Measurements from ENCODE around the gene FANCI. TPM values are rescaled to one million over a fixed set of nuclear protein-coding genes. Genes with fewer than 3 reads are reported as not detected.

The FANCI gene
- total RNA-seq, result 1 to 10 TPM in 3 of 4 donors, under 1 TPM in 1; 0.67 to 1.8 (median 1.5) TPM

GRCh38 chr15:89243691-89244573 lies at the start of gene FANCI:
TSS of gene FANCI (plus strand) at chr15:89243979. CDS start at chr15:89247648, 3,669 bp downstream.
- Histone ChIP-seq H3K27ac (no peak within 1 kb of the TSS), H3K36me3 (no peaks in the 10 kb centered on the region), H3K9me3 (no peaks in the 10 kb centered on the region), H3K27me3 (no peaks in the 10 kb centered on the region), H3K4me3 (replicated peaks in 1 of 3) (peak within 1 kb of the TSS; percentile 11 to 61 (median 44)), H3K4me1 (peaks cover 8% of the 10 kb centered on the region in 2 donors)
- TF ChIP-seq, protein P1, sequence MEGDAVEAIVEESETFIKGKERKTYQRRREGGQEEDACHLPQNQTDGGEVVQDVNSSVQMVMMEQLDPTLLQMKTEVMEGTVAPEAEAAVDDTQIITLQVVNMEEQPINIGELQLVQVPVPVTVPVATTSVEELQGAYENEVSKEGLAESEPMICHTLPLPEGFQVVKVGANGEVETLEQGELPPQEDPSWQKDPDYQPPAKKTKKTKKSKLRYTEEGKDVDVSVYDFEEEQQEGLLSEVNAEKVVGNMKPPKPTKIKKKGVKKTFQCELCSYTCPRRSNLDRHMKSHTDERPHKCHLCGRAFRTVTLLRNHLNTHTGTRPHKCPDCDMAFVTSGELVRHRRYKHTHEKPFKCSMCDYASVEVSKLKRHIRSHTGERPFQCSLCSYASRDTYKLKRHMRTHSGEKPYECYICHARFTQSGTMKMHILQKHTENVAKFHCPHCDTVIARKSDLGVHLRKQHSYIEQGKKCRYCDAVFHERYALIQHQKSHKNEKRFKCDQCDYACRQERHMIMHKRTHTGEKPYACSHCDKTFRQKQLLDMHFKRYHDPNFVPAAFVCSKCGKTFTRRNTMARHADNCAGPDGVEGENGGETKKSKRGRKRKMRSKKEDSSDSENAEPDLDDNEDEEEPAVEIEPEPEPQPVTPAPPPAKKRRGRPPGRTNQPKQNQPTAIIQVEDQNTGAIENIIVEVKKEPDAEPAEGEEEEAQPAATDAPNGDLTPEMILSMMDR (IDR thresholded peaks at IDR 0.05), result peak in 5 of 6 experiments; percentile 29 to 53 (median 38)
- TF ChIP-seq POLR2A (IDR thresholded peaks at IDR 0.05), result peak in 1 of 2 donors; percentile 55
- DNase-seq, result peak; percentile 96 to 98
- intact Hi-C loops (cut with DNase I), result loop anchor here (10.0 kb wide), 1 partner anchor 349 kb away; the partner anchor contains the start of gene HAPLN3
- 0% methylated on average over 31 to 43 of the region's 69 CpGs for WGBS, 2 donors

- H3K4me3 ChIP-seq (replicated peaks in 1 of 3), result no peak overlapping the region
- intact Hi-C loops (cut with DNase I), result no loop called here
- H3K4me1 ChIP-seq, result peaks cover 4 to 27% of the 10 kb centered on the region in 2 donors
- no peak for DNase-seq
- TF ChIP-seq POLR2A (IDR thresholded peaks at IDR 0.05), result no peak
- TF ChIP-seq, protein P1 (IDR thresholded peaks at IDR 0.05), result no peak
- peaks cover 0 to 6% of the 10 kb centered on the region in 2 donors for H3K36me3 ChIP-seq
- H3K9me3 ChIP-seq, result no peaks in the 10 kb centered on the region
- no peaks in the 10 kb centered on the region for H3K27me3 ChIP-seq
- 68 to 85% methylated on average over 4 of the region's 4 CpGs for WGBS, 2 donors
- no peak overlapping the region for H3K27ac ChIP-seq
Observed at GRCh38 chr15:89194608-89195007, 49.2 kb upstream of the FANCI start.

GRCh38 chr15:89195836-89196235 lies 47.9 kb upstream of the FANCI start:
- peaks cover 4 to 27% of the 10 kb centered on the region in 2 donors for H3K4me1 ChIP-seq
- H3K36me3 ChIP-seq, result peaks cover 0 to 3% of the 10 kb centered on the region in 2 donors
- H3K27me3 ChIP-seq, result no peaks in the 10 kb centered on the region
- TF ChIP-seq, protein P1 (IDR thresholded peaks at IDR 0.05), result no peak
- no peak for TF ChIP-seq POLR2A (IDR thresholded peaks at IDR 0.05)
- 80 to 90% methylated on average over 8 of the region's 8 CpGs for WGBS, 2 donors
- intact Hi-C loops (cut with DNase I), result no loop called here
- no peak for DNase-seq
- H3K9me3 ChIP-seq, result no peaks in the 10 kb centered on the region
- no peak overlapping the region for H3K4me3 ChIP-seq (replicated peaks in 1 of 3)
- peak overlapping the region in 1 of 3 donors; percentile 68 for H3K27ac ChIP-seq

GRCh38 chr15:89196241-89196640 lies 47.5 kb upstream of the FANCI start:
- Histone ChIP-seq H3K27me3 (no peaks in the 10 kb centered on the region), H3K4me1 (peaks cover 4 to 27% of the 10 kb centered on the region in 2 donors), H3K36me3 (no peaks in the 10 kb centered on the region), H3K9me3 (no peaks in the 10 kb centered on the region), H3K4me3 (replicated peaks in 1 of 3) (no peak overlapping the region), H3K27ac (peak overlapping the region in 2 of 3 donors; percentile 68 to 91)
- TF ChIP-seq POLR2A (IDR thresholded peaks at IDR 0.05), result no peak
- TF ChIP-seq, protein P1 (IDR thresholded peaks at IDR 0.05), result no peak
- WGBS, 2 donors, result 76 to 85% methylated on average over 6 of the region's 6 CpGs
- intact Hi-C loops (cut with DNase I), result no loop called here
- no peak for DNase-seq

GRCh38 chr15:89196994-89197393 lies 46.8 kb upstream of the FANCI start:
- Histone ChIP-seq H3K36me3 (no peaks in the 10 kb centered on the region), H3K9me3 (no peaks in the 10 kb centered on the region), H3K4me1 (peaks cover 4 to 27% of the 10 kb centered on the region in 2 donors), H3K4me3 (replicated peaks in 1 of 3) (no peak overlapping the region), H3K27ac (peak overlapping the region; percentile 26 to 91 (median 68)), H3K27me3 (no peaks in the 10 kb centered on the region)
- TF ChIP-seq, protein P1 (IDR thresholded peaks at IDR 0.05), result no peak
- no peak for TF ChIP-seq POLR2A (IDR thresholded peaks at IDR 0.05)
- DNase-seq, result peak; percentile 63 to 68
- WGBS, 2 donors, result 15 to 21% methylated on average over 7 of the region's 7 CpGs
- intact Hi-C loops (cut with DNase I), result no loop called here
